PFSK-1 (cell line): Measurements from ENCODE around the gene MLYCD.

Experiments used
- FOXP2 ChIP-seq: optimal IDR thresholded peaks from 2 replicates; pipeline ENCODE3; 2011; ENCODE audit warnings: borderline replicate concordance, control low read depth, inconsistent platforms; ENCODE audit not compliant: insufficient read depth; ENCODE audit errors: extremely low read length, extremely low read depth
- POLR2AphosphoS5 ChIP-seq: IDR thresholded peaks from 2 replicates; pipeline ENCODE4 v1.6.1; 2012; ENCODE audit warnings: low read depth, mild to moderate bottlenecking, control low read depth, low read length, moderate library complexity
- SIN3A ChIP-seq: IDR thresholded peaks from 2 replicates; pipeline ENCODE4 v1.6.1; 2012; ENCODE audit warnings: mild to moderate bottlenecking, low read length, moderate library complexity, borderline replicate concordance; ENCODE audit not compliant: insufficient read depth
- TAF1 ChIP-seq: IDR thresholded peaks from 2 replicates; pipeline ENCODE4 v1.6.1; 2012; ENCODE audit warnings: low read length, control low read depth, borderline replicate concordance; ENCODE audit not compliant: insufficient read depth
- TF ChIP-seq, protein P1 (sequence below), 2 experiments: IDR thresholded peaks; 2 replicates each; pipeline versions ENCODE4 v1.6.1 to v1.8.0; 2011 to 2012; ENCODE audit warnings: low read depth in 2 of 2, low read length in 2 of 2, control low read depth in 1 of 2, inconsistent platforms in 1 of 2, mild to moderate bottlenecking in 1 of 2, moderate library complexity in 1 of 2; ENCODE audit not compliant: insufficient read depth in 1 of 2

The MLYCD gene

GRCh38 chr16:83901101-83901500 is 2.2 kb downstream of the MLYCD start:
- TF ChIP-seq TAF1, result no peak

DNA sequence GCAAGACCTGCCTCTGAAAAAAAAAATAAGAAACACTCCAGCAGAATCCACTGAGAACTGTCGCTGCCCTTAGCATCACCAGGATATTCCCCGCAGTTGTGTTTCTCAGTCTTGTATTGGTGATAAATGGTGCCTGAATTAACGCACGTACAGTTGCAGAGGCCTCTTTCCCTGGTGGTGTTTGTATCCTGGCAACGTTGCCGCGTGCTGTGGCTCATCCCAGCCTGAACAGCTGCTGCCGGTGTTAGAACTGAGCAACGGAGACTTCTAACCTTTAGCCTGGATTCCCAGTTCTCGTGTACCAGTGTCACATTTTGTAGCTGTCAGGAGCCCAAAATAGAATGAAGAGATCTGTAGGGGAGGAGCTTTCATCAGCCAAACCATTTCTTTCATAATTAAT is 4.8 kb downstream of the MLYCD start:
- TF ChIP-seq TAF1 (no peak), POLR2AphosphoS5 (no peak), FOXP2 (no peak), SIN3A (no peak)
- TF ChIP-seq, protein P1, sequence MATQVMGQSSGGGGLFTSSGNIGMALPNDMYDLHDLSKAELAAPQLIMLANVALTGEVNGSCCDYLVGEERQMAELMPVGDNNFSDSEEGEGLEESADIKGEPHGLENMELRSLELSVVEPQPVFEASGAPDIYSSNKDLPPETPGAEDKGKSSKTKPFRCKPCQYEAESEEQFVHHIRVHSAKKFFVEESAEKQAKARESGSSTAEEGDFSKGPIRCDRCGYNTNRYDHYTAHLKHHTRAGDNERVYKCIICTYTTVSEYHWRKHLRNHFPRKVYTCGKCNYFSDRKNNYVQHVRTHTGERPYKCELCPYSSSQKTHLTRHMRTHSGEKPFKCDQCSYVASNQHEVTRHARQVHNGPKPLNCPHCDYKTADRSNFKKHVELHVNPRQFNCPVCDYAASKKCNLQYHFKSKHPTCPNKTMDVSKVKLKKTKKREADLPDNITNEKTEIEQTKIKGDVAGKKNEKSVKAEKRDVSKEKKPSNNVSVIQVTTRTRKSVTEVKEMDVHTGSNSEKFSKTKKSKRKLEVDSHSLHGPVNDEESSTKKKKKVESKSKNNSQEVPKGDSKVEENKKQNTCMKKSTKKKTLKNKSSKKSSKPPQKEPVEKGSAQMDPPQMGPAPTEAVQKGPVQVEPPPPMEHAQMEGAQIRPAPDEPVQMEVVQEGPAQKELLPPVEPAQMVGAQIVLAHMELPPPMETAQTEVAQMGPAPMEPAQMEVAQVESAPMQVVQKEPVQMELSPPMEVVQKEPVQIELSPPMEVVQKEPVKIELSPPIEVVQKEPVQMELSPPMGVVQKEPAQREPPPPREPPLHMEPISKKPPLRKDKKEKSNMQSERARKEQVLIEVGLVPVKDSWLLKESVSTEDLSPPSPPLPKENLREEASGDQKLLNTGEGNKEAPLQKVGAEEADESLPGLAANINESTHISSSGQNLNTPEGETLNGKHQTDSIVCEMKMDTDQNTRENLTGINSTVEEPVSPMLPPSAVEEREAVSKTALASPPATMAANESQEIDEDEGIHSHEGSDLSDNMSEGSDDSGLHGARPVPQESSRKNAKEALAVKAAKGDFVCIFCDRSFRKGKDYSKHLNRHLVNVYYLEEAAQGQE (IDR thresholded peaks at IDR 0.05; ENCODE audit: insufficient read depth in 1 of 2, low read depth in 2 of 2, low read length in 2 of 2), result no peak

- TF ChIP-seq TAF1 (no peak), FOXP2 (no peak)
- TF ChIP-seq, protein P1 (IDR thresholded peaks at IDR 0.05; ENCODE audit: insufficient read depth in 1 of 2, low read depth in 2 of 2, low read length in 2 of 2), result no peak
These were observed 7.8 kb downstream of the MLYCD start for GRCh38 chr16:83906683-83907082.

- no peak for TF ChIP-seq FOXP2
- no peak for TF ChIP-seq POLR2AphosphoS5
- TF ChIP-seq, protein P1 (IDR thresholded peaks at IDR 0.05; ENCODE audit: insufficient read depth in 1 of 2, low read depth in 2 of 2, low read length in 2 of 2), result no peak
- no peak for TF ChIP-seq SIN3A
- TF ChIP-seq TAF1, result no peak
These were observed 8.2 kb downstream of the MLYCD start for GRCh38 chr16:83907111-83907510.

- TF ChIP-seq TAF1 (no peak), POLR2AphosphoS5 (no peak)
These were observed 8.8 kb downstream of the MLYCD start for GRCh38 chr16:83907631-83908250.

- TF ChIP-seq TAF1 (no peak), POLR2AphosphoS5 (no peak), FOXP2 (no peak), SIN3A (no peak)
- TF ChIP-seq, protein P1 (IDR thresholded peaks at IDR 0.05; ENCODE audit: insufficient read depth in 1 of 2, low read depth in 2 of 2, low read length in 2 of 2), result no peak
These were observed 9.9 kb downstream of the MLYCD start for GRCh38 chr16:83908798-83909197.
